H1 (cell line): Measurements from ENCODE around the gene ALK. TPM values are rescaled to one million over a fixed set of nuclear protein-coding genes. Genes with fewer than 3 reads are reported as not detected.

Source experiments
- CTCF ChIA-PET: fragments of 300-600 bp; sonication (Branson Sonifier 250); formaldehyde crosslinking; loops from one replicate; lab custom pipeline; 2021; ENCODE audit not compliant: partially characterized antibody; lab: Charles Lee
- POLR2A ChIA-PET: fragments of 300-600 bp; sonication (Branson Sonifier 250); formaldehyde crosslinking; loops from one replicate; lab custom pipeline; 2021; ENCODE audit warnings: inconsistent platforms; ENCODE audit not compliant: partially characterized antibody; lab: Charles Lee
- DNase-seq, 2 experiments: peaks; one replicate each; pipeline versions ENCODE4 v3.0.0 to v3.0.0-alpha.2; 2010 to 2022; ENCODE audit warnings: low spot score in 2 of 2, low read depth in 1 of 2, mixed read lengths in 1 of 2
- FAIRE-seq: peaks from 2 replicates; lab custom pipeline; 2011; peaks lifted over from hg19 to GRCh38; lab: Jason Lieb, UNC
- H2AFZ ChIP-seq: 2 replicates; pipeline ENCODE4 v1.8.1; 2012; ENCODE audit warnings: low read length, inconsistent platforms
- H2AK5ac ChIP-seq: 2 replicates; pipeline ENCODE4 v1.6.1; 2013; ENCODE audit warnings: low read depth, low read length
- H2BK120ac ChIP-seq: replicated peaks from 2 replicates; pipeline ENCODE3; 2013; ENCODE audit warnings: low read depth, low read length, inconsistent platforms
- H2BK12ac ChIP-seq: 2 replicates; pipeline ENCODE4 v1.6.1; 2013; ENCODE audit warnings: low read depth, low read length
- H2BK15ac ChIP-seq: 2 replicates; pipeline ENCODE4 v1.6.1; 2013; ENCODE audit warnings: low read length
- H2BK20ac ChIP-seq: 2 replicates; pipeline ENCODE4 v1.6.1; 2013; ENCODE audit warnings: low read length
- H2BK5ac ChIP-seq: 2 replicates; pipeline ENCODE4 v1.6.1; 2013; ENCODE audit warnings: low read depth, low read length
- H3K14ac ChIP-seq: 2 replicates; pipeline ENCODE4 v1.6.1; 2013; ENCODE audit warnings: inconsistent platforms; ENCODE audit not compliant: insufficient read length
- H3K18ac ChIP-seq: 2 replicates; pipeline ENCODE4 v1.6.1; 2013; ENCODE audit warnings: low read length; ENCODE audit errors: extremely low read depth
- H3K23ac ChIP-seq: 2 replicates; pipeline ENCODE4 v1.6.1; 2013; ENCODE audit warnings: inconsistent platforms; ENCODE audit not compliant: insufficient read length
- H3K23me2 ChIP-seq: 2 replicates; pipeline ENCODE4 v1.6.1; 2013; ENCODE audit warnings: low read depth, low read length
- H3K27ac ChIP-seq: 2 replicates; pipeline ENCODE4 v1.6.1; 2011; ENCODE audit warnings: low read depth, low read length, inconsistent platforms
- H3K27me3 ChIP-seq, 4 experiments: replicated peaks in 1 of 4; 1 replicate in 1 of 4; 2 replicates in 3 of 4; pipeline versions ENCODE4 v1.6.1 to v1.8.1; 2011 to 2013; ENCODE audit warnings: low read length in 3 of 4, mild to moderate bottlenecking in 3 of 4, inconsistent platforms in 2 of 4, mixed read lengths in 2 of 4, moderate library complexity in 1 of 4; ENCODE audit not compliant: control insufficient read depth in 3 of 4, insufficient read depth in 3 of 4; ENCODE audit errors: extremely low read depth in 1 of 4
- H3K36me3 ChIP-seq, 4 experiments: 2 replicates each; pipeline versions ENCODE4 v1.6.1 to v1.8.1; 2011 to 2013; ENCODE audit warnings: mild to moderate bottlenecking in 4 of 4, low read length in 3 of 4, moderate library complexity in 2 of 4, control low read depth in 1 of 4, inconsistent platforms in 1 of 4; ENCODE audit not compliant: insufficient read depth in 4 of 4, control insufficient read depth in 2 of 4
- H3K4ac ChIP-seq: replicated peaks from 2 replicates; pipeline ENCODE3; 2013; ENCODE audit warnings: low read length, low read depth, mixed read lengths, inconsistent platforms; ENCODE audit not compliant: insufficient read length
- H3K4me1 ChIP-seq, 4 experiments: replicated peaks in 1 of 4; 1 replicate in 1 of 4; 2 replicates in 3 of 4; pipeline versions ENCODE4 v1.6.1 to v1.8.1; 2011 to 2013; ENCODE audit warnings: low read length in 3 of 4, inconsistent platforms in 2 of 4, mixed read lengths in 1 of 4; ENCODE audit not compliant: insufficient read depth in 4 of 4, control insufficient read depth in 3 of 4
- H3K4me2 ChIP-seq, 2 experiments: 2 replicates each; pipeline versions ENCODE4 v1.6.1 to v1.8.1; 2011 to 2013; ENCODE audit warnings: low read depth in 2 of 2, low read length in 2 of 2, control low read depth in 1 of 2, inconsistent platforms in 1 of 2, mild to moderate bottlenecking in 1 of 2; ENCODE audit not compliant: insufficient read depth in 1 of 2
- H3K4me3 ChIP-seq, 4 experiments: fragments of 200-600, 300-600 bp in 1 of 4; sonication (generic), shearing (Covaris generic), sonication (Bioruptor Twin) in 1 of 4; 2 replicates each; pipeline versions ENCODE4 v1.5.1 to v1.8.1; 2011 to 2016; ENCODE audit warnings: low read length in 4 of 4, low read depth in 3 of 4, control low read depth in 2 of 4, inconsistent platforms in 2 of 4, mild to moderate bottlenecking in 2 of 4, mixed read lengths in 1 of 4, moderate library complexity in 1 of 4; ENCODE audit not compliant: insufficient read depth in 2 of 4; ENCODE audit errors: extremely low read depth in 1 of 4
- H3K56ac ChIP-seq: replicated peaks from 2 replicates; pipeline ENCODE3; 2013; ENCODE audit warnings: low read depth, mild to moderate bottlenecking, mixed read lengths, low read length, inconsistent platforms; ENCODE audit not compliant: insufficient read length
- H3K79me1 ChIP-seq: 2 replicates; pipeline ENCODE4 v1.6.1; 2013; ENCODE audit warnings: low read depth, low read length, control low read depth
- H3K79me2 ChIP-seq, 2 experiments: 2 replicates each; pipeline versions ENCODE4 v1.6.1 to v1.8.1; 2012 to 2013; ENCODE audit warnings: low read length in 2 of 2, mild to moderate bottlenecking in 2 of 2, inconsistent platforms in 1 of 2; ENCODE audit not compliant: insufficient read depth in 2 of 2, control insufficient read depth in 1 of 2
- H3K9ac ChIP-seq, 4 experiments: replicated peaks in 1 of 4; 1 replicate in 1 of 4; 2 replicates in 3 of 4; pipeline versions ENCODE4 v1.6.1 to v1.8.1; 2011 to 2013; ENCODE audit warnings: low read depth in 3 of 4, low read length in 3 of 4, control low read depth in 2 of 4, mild to moderate bottlenecking in 2 of 4, moderate library complexity in 2 of 4, inconsistent platforms in 1 of 4; ENCODE audit errors: extremely low read depth in 1 of 4
- H3K9me3 ChIP-seq, 2 experiments: 2 replicates each; pipeline versions ENCODE4 v1.6.1 to v1.8.1; 2012 to 2013; ENCODE audit warnings: mild to moderate bottlenecking in 2 of 2, moderate library complexity in 2 of 2, control low read depth in 1 of 2, inconsistent platforms in 1 of 2, low read depth in 1 of 2, low read length in 1 of 2, mixed read lengths in 1 of 2; ENCODE audit not compliant: insufficient read depth in 2 of 2
- H4K20me1 ChIP-seq, 2 experiments: replicated peaks in 1 of 2; 2 replicates each; pipeline versions ENCODE3 to v1.8.1; 2011 to 2013; ENCODE audit warnings: inconsistent platforms in 2 of 2, low read length in 2 of 2, mild to moderate bottlenecking in 1 of 2; ENCODE audit not compliant: insufficient read depth in 2 of 2, control insufficient read depth in 1 of 2
- H4K5ac ChIP-seq: 2 replicates; pipeline ENCODE4 v1.6.1; 2013; ENCODE audit warnings: low read length, low read depth, mixed read lengths, inconsistent platforms; ENCODE audit not compliant: insufficient read length
- H4K8ac ChIP-seq: 2 replicates; pipeline ENCODE4 v1.8.0; 2013; ENCODE audit warnings: mild to moderate bottlenecking, moderate library complexity, low read length, inconsistent platforms; ENCODE audit not compliant: insufficient read depth; ENCODE audit errors: extremely low read depth
- H4K91ac ChIP-seq: replicated peaks from 2 replicates; pipeline ENCODE3; 2013; ENCODE audit warnings: low read length, mixed read lengths, inconsistent platforms; ENCODE audit not compliant: insufficient read length
- CBX8 ChIP-seq: fragments of 300-800, 300-1000 bp; sonication (generic); IDR thresholded peaks from 2 replicates; pipeline ENCODE4 v1.7.1; 2016; ENCODE audit warnings: low read depth, low read length, borderline replicate concordance
- CTBP2 ChIP-seq: IDR thresholded peaks from 2 replicates; pipeline ENCODE4 v1.7.0; 2011; ENCODE audit warnings: borderline replicate concordance, mild to moderate bottlenecking, moderate library complexity, mixed read lengths, low read length; ENCODE audit not compliant: insufficient read depth, insufficient read length
- KDM4A ChIP-seq: IDR thresholded peaks from one replicate; pipeline ENCODE4 v1.7.1; 2012; ENCODE audit warnings: low read depth, mild to moderate bottlenecking, moderate library complexity, low read length, inconsistent platforms; ENCODE audit not compliant: severe bottlenecking
- NANOG ChIP-seq: IDR thresholded peaks from 2 replicates; pipeline ENCODE4 v1.6.1; 2011; ENCODE audit warnings: low read length, low read depth, mild to moderate bottlenecking, inconsistent platforms; ENCODE audit not compliant: insufficient read depth, poor library complexity, severe bottlenecking
- WGBS, 2 experiments: shearing (Covaris generic) in 1 of 2; methylation state at CpG; one replicate each; pipeline versions ENCODE4 v1.1.6 to v1.1.7; 2013 to 2015; ENCODE audit warnings: low lambda C conversion rate in 2 of 2, mixed read lengths in 2 of 2, inconsistent platforms in 1 of 2, low coverage in 1 of 2, missing lambda C conversion rate in 1 of 2; ENCODE audit not compliant: insufficient replicate concordance in 2 of 2, insufficient coverage in 1 of 2, insufficient read length in 1 of 2; ENCODE audit errors: extremely low coverage in 1 of 2, missing lambda C conversion rate in 1 of 2; 5-methylcytosine and 5-hydroxymethylcytosine counted together
- polyA plus RNA-seq, 7 experiments: library from polyadenylated mRNA; depleted of rRNA in 3 of 7; stranded (reverse) in 5 of 7; unstranded in 2 of 7; fragments of >200 nt in 5 of 7; fragments of 200-250 nt in 2 of 7; gene quantifications; 1 replicate in 5 of 7; 2 replicates in 1 of 7; 4 replicates in 1 of 7; pipeline versions ENCODE4 v1.2.1 to v1.2.3, GENCODE V29; 2011 to 2013; ENCODE audit warnings: missing spikeins in 2 of 7, mixed read lengths in 2 of 7
- total RNA-seq: library from RNA; stranded (reverse); fragmentation: NEBNext Ultra II Directional; extraction: Animal tissue kit (Norgen Biotek cat#: 25700); gene quantifications from 2 replicates; pipeline ENCODE4 v1.2.1, GENCODE V29; 2021

The ALK gene
- total and polyA plus RNA-seq, 2 of the 8 experiments (the other 6 are each of a cell fraction or from before 2014, with no cell fraction given) = 0.02 to 0.09 TPM

- no peaks in the 10 kb centered on the region for H3K9me3 ChIP-seq
- FAIRE-seq = no peak
- no peaks in the 10 kb centered on the region for H3K23me2 ChIP-seq
- H3K4me1 ChIP-seq = no peaks in the 10 kb centered on the region
- H2BK15ac ChIP-seq = no peak overlapping the region
- H3K27me3 ChIP-seq = no peaks in the 10 kb centered on the region
- no peak overlapping the region for H2BK5ac ChIP-seq
- DNase-seq = no peak
- no peaks in the 10 kb centered on the region for H3K36me3 ChIP-seq
- no peaks in the 10 kb centered on the region for H3K79me2 ChIP-seq
- no peak overlapping the region for H3K27ac ChIP-seq
- no peak overlapping the region for H2BK20ac ChIP-seq
- no peak overlapping the region for H3K4me3 ChIP-seq
- H4K8ac ChIP-seq = no peak overlapping the region
- no peak overlapping the region for H3K23ac ChIP-seq
- WGBS, 2 experiments = 85% methylated on average over 4 of the region's 4 CpGs; no CpG with 5 or more reads in 1 of the 2 experiments
- H3K9ac ChIP-seq = no peak overlapping the region
- H4K20me1 ChIP-seq = no peaks in the 10 kb centered on the region
- H3K79me1 ChIP-seq = no peaks in the 10 kb centered on the region
- no peak overlapping the region for H2BK12ac ChIP-seq
- no peak overlapping the region for H3K4me2 ChIP-seq
- H2AK5ac ChIP-seq = no peak overlapping the region
- no peak overlapping the region for H2BK120ac ChIP-seq
- no peak overlapping the region for H4K91ac ChIP-seq
- no peak overlapping the region for H3K4ac ChIP-seq
- ChIA-PET POLR2A (no interaction called here), CTCF (no interaction called here)
- H3K14ac ChIP-seq = no peak overlapping the region
- no peak overlapping the region for H3K18ac ChIP-seq
- H2AFZ ChIP-seq = no peak overlapping the region
- no peak overlapping the region for H4K5ac ChIP-seq
- H3K56ac ChIP-seq = no peak overlapping the region
- TF ChIP-seq CTBP2 = no peak
- no peak for TF ChIP-seq NANOG
- no peak for TF ChIP-seq KDM4A
- TF ChIP-seq CBX8 = no peak
These were observed 114.3 kb downstream of the ALK start for GRCh38 chr2:29807082-29807481.
